Measurements from ENCODE around the gene KCNK7. TPM values are rescaled to one million over a fixed set of nuclear protein-coding genes. Genes with fewer than 3 reads are reported as not detected.
A peak's percentile ranks its signal among the peaks of the same experiment; 100 is the strongest.

The KCNK7 gene
- total and polyA plus RNA-seq, 2 experiments from 2014 or later = 0.60 TPM; not detected in 1

DNA sequence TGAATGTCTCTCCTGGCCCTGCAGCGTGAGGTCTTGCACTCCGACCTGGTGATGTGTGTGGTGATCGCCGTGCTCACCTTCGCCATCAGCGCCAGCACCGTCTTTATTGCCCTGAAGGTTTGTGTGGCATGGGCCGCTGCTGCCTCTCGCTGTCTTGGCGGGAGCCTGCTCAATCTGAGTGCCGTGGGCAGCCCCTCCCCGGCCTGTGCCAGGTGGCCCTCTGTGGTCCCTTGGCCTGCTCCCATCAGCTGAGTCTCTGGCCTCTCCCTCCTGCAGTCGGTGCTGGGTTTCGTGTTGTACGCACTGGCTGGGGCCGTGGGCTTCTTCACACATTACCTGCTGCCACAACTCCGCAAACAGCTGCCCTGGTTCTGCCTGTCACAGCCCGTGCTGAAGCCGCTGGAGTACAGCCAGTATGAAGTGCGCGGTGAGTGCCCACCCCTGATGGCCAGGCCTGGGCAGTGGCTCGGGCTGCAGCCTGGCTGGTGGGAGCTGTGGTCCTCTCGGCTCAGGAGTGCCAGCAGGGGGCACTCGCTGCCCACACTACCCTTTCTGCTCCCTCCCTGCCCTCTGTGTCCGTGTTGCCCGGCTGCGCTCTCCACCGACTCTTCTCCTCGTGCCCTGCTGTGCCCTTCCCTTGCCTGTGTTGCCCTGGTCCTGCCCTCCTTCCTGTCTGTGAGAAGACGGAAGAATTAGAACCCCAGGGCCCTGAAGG, 30.2 kb upstream of the KCNK7 start:
- H2AFZ ChIP-seq = no peak overlapping the region
- H4K20me1 ChIP-seq (replicated peaks; ENCODE audit: insufficient read depth) = no peaks in the 10 kb centered on the region; the same call in 1 of the 2 replicates
- H3F3A ChIP-seq (replicated peaks; ENCODE audit: low read depth) = no peaks in the 10 kb centered on the region; the same call in 1 of the 2 replicates
- Mint-ChIP-seq H3K27ac (no peak overlapping the region), H3K27me3 (ENCODE audit: insufficient read depth, low read depth, poor library complexity) (peaks cover 9% of the 10 kb centered on the region), H3K4me1 (no peaks in the 10 kb centered on the region; the same call in 2 of the 3 replicates), H3K36me3 (ENCODE audit: low read depth) (peaks cover 50% of the 10 kb centered on the region), H3K9me3 (no peaks in the 10 kb centered on the region), H3K4me3 (no peak overlapping the region)
- H3K79me2 ChIP-seq (replicated peaks; ENCODE audit: insufficient read depth) = no peaks in the 10 kb centered on the region
- H3K36me3 ChIP-seq (ENCODE audit: insufficient read depth) = peaks cover 7% of the 10 kb centered on the region
- DNase-seq (ENCODE audit: low spot score) (peak; percentile 75), ATAC-seq (peak; percentile 86)
- H3K9me2 ChIP-seq (ENCODE audit: insufficient read depth) = no peaks in the 10 kb centered on the region
- H3K4me3 ChIP-seq = no peak overlapping the region
- 0 out of 2 replicates have a peak overlapping the region, but pooled peaks have one; percentile 6 for H3K27ac ChIP-seq (ENCODE audit: low read depth)
- H3K4me2 ChIP-seq = no peak overlapping the region
- no peaks in the 10 kb centered on the region for H3K27me3 ChIP-seq (ENCODE audit: insufficient read depth)
- H3K4me1 ChIP-seq (ENCODE audit: insufficient read depth) = no peaks in the 10 kb centered on the region
- TF ChIP-seq, protein P1, sequence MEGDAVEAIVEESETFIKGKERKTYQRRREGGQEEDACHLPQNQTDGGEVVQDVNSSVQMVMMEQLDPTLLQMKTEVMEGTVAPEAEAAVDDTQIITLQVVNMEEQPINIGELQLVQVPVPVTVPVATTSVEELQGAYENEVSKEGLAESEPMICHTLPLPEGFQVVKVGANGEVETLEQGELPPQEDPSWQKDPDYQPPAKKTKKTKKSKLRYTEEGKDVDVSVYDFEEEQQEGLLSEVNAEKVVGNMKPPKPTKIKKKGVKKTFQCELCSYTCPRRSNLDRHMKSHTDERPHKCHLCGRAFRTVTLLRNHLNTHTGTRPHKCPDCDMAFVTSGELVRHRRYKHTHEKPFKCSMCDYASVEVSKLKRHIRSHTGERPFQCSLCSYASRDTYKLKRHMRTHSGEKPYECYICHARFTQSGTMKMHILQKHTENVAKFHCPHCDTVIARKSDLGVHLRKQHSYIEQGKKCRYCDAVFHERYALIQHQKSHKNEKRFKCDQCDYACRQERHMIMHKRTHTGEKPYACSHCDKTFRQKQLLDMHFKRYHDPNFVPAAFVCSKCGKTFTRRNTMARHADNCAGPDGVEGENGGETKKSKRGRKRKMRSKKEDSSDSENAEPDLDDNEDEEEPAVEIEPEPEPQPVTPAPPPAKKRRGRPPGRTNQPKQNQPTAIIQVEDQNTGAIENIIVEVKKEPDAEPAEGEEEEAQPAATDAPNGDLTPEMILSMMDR (conservative IDR thresholded peaks at IDR 0.05; ENCODE audit: low read depth in 2 of 2) = peak; percentile 48 to 76
- TF ChIP-seq JUNB (IDR thresholded peaks at IDR 0.05; ENCODE audit: unreplicated experiment) (no peak), STAT1 (IDR thresholded peaks at IDR 0.05; ENCODE audit: unreplicated experiment) (no peak), NANOG (IDR thresholded peaks at IDR 0.05; ENCODE audit: borderline replicate concordance) (no peak), CREB1 (CRISPR knock-in tag; IDR thresholded peaks at IDR 0.05; ENCODE audit: low read depth) (no peak)
- TF ChIP-seq, protein P2, sequence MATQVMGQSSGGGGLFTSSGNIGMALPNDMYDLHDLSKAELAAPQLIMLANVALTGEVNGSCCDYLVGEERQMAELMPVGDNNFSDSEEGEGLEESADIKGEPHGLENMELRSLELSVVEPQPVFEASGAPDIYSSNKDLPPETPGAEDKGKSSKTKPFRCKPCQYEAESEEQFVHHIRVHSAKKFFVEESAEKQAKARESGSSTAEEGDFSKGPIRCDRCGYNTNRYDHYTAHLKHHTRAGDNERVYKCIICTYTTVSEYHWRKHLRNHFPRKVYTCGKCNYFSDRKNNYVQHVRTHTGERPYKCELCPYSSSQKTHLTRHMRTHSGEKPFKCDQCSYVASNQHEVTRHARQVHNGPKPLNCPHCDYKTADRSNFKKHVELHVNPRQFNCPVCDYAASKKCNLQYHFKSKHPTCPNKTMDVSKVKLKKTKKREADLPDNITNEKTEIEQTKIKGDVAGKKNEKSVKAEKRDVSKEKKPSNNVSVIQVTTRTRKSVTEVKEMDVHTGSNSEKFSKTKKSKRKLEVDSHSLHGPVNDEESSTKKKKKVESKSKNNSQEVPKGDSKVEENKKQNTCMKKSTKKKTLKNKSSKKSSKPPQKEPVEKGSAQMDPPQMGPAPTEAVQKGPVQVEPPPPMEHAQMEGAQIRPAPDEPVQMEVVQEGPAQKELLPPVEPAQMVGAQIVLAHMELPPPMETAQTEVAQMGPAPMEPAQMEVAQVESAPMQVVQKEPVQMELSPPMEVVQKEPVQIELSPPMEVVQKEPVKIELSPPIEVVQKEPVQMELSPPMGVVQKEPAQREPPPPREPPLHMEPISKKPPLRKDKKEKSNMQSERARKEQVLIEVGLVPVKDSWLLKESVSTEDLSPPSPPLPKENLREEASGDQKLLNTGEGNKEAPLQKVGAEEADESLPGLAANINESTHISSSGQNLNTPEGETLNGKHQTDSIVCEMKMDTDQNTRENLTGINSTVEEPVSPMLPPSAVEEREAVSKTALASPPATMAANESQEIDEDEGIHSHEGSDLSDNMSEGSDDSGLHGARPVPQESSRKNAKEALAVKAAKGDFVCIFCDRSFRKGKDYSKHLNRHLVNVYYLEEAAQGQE (IDR thresholded peaks at IDR 0.05; ENCODE audit: unreplicated experiment) = no peak
- TF ChIP-seq, protein P3, sequence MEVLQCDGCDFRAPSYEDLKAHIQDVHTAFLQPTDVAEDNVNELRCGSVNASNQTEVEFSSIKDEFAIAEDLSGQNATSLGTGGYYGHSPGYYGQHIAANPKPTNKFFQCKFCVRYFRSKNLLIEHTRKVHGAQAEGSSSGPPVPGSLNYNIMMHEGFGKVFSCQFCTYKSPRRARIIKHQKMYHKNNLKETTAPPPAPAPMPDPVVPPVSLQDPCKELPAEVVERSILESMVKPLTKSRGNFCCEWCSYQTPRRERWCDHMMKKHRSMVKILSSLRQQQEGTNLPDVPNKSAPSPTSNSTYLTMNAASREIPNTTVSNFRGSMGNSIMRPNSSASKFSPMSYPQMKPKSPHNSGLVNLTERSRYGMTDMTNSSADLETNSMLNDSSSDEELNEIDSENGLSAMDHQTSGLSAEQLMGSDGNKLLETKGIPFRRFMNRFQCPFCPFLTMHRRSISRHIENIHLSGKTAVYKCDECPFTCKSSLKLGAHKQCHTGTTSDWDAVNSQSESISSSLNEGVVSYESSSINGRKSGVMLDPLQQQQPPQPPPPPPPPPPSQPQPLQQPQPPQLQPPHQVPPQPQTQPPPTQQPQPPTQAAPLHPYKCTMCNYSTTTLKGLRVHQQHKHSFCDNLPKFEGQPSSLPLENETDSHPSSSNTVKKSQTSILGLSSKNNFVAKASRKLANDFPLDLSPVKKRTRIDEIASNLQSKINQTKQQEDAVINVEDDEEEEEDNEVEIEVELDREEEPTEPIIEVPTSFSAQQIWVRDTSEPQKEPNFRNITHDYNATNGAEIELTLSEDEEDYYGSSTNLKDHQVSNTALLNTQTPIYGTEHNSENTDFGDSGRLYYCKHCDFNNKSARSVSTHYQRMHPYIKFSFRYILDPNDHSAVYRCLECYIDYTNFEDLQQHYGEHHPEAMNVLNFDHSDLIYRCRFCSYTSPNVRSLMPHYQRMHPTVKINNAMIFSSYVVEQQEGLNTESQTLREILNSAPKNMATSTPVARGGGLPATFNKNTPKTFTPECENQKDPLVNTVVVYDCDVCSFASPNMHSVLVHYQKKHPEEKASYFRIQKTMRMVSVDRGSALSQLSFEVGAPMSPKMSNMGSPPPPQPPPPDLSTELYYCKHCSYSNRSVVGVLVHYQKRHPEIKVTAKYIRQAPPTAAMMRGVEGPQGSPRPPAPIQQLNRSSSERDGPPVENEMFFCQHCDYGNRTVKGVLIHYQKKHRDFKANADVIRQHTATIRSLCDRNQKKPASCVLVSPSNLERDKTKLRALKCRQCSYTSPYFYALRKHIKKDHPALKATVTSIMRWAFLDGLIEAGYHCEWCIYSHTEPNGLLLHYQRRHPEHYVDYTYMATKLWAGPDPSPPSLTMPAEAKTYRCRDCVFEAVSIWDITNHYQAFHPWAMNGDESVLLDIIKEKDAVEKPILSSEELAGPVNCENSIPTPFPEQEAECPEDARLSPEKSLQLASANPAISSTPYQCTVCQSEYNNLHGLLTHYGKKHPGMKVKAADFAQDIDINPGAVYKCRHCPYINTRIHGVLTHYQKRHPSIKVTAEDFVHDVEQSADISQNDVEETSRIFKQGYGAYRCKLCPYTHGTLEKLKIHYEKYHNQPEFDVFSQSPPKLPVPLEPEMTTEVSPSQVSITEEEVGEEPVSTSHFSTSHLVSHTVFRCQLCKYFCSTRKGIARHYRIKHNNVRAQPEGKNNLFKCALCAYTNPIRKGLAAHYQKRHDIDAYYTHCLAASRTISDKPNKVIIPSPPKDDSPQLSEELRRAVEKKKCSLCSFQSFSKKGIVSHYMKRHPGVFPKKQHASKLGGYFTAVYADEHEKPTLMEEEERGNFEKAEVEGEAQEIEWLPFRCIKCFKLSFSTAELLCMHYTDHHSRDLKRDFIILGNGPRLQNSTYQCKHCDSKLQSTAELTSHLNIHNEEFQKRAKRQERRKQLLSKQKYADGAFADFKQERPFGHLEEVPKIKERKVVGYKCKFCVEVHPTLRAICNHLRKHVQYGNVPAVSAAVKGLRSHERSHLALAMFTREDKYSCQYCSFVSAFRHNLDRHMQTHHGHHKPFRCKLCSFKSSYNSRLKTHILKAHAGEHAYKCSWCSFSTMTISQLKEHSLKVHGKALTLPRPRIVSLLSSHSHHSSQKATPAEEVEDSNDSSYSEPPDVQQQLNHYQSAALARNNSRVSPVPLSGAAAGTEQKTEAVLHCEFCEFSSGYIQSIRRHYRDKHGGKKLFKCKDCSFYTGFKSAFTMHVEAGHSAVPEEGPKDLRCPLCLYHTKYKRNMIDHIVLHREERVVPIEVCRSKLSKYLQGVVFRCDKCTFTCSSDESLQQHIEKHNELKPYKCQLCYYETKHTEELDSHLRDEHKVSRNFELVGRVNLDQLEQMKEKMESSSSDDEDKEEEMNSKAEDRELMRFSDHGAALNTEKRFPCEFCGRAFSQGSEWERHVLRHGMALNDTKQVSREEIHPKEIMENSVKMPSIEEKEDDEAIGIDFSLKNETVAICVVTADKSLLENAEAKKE (CRISPR knock-in tag; IDR thresholded peaks at IDR 0.05) = no peak

Measured in GM23338 (cell line).